ENCODE measurements around the gene C11orf54. TPM values are rescaled to one million over a fixed set of nuclear protein-coding genes. Genes with fewer than 3 reads are reported as not detected.
A peak's percentile ranks its signal among the peaks of the same experiment; 100 is the strongest.

C11orf54 gene
- total RNA-seq, 1 donor from 2014 or later: 50.0 TPM

GRCh38 chr11:93728792-93729128 lies 12.7 kb upstream of the C11orf54 start:
- Mint-ChIP-seq H3K27me3 (no peaks in the 10 kb centered on the region), H3K4me1 (ENCODE audit: low read depth) (peaks cover 3% of the 10 kb centered on the region), H3K9me3 (ENCODE audit: low read depth) (no peaks in the 10 kb centered on the region), H3K36me3 (ENCODE audit: insufficient read depth) (peaks cover 23% of the 10 kb centered on the region), H3K4me3 (ENCODE audit: low read depth) (no peak overlapping the region), H3K27ac (no peak overlapping the region)
- DNase-seq (ENCODE audit: low spot score, unreplicated experiment): no peak
- TF ChIP-seq CTCF (IDR thresholded peaks at IDR 0.05; ENCODE audit: unreplicated experiment): no peak

DNA sequence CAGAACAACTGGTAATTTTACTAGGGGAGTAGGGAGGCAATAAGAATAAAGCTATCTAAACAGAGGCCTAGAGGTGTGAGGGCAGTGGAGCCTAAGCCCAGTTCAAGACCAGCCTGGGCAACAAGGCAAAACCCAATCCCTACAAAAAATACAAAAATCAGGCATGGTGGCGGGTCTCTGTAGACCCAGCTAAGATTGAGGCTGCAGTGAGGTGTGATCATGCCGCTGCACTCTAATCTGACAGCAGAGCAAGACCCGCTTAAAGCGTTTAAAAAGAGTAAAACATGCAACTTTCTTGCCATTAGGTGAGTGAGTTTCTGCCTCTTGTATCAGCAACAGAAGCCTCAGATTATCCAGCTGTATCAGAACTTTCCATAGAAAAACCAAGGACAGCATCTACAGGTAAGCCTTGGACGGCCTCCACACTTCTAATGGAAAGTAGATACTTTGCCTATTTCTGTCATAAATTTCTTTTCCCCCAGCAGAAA lies 12.3 kb upstream of the C11orf54 start:
- H3K4me3 Mint-ChIP-seq (ENCODE audit: low read depth): no peak overlapping the region
- no peak overlapping the region for H3K27ac Mint-ChIP-seq
- peaks cover 23% of the 10 kb centered on the region for H3K36me3 Mint-ChIP-seq (ENCODE audit: insufficient read depth)
- no peak for TF ChIP-seq CTCF (IDR thresholded peaks at IDR 0.05; ENCODE audit: unreplicated experiment)
- peaks cover 3% of the 10 kb centered on the region for H3K4me1 Mint-ChIP-seq (ENCODE audit: low read depth)
- no peaks in the 10 kb centered on the region for H3K9me3 Mint-ChIP-seq (ENCODE audit: low read depth)
- H3K27me3 Mint-ChIP-seq: no peaks in the 10 kb centered on the region
- no peak for DNase-seq (ENCODE audit: low spot score, unreplicated experiment)

DNA sequence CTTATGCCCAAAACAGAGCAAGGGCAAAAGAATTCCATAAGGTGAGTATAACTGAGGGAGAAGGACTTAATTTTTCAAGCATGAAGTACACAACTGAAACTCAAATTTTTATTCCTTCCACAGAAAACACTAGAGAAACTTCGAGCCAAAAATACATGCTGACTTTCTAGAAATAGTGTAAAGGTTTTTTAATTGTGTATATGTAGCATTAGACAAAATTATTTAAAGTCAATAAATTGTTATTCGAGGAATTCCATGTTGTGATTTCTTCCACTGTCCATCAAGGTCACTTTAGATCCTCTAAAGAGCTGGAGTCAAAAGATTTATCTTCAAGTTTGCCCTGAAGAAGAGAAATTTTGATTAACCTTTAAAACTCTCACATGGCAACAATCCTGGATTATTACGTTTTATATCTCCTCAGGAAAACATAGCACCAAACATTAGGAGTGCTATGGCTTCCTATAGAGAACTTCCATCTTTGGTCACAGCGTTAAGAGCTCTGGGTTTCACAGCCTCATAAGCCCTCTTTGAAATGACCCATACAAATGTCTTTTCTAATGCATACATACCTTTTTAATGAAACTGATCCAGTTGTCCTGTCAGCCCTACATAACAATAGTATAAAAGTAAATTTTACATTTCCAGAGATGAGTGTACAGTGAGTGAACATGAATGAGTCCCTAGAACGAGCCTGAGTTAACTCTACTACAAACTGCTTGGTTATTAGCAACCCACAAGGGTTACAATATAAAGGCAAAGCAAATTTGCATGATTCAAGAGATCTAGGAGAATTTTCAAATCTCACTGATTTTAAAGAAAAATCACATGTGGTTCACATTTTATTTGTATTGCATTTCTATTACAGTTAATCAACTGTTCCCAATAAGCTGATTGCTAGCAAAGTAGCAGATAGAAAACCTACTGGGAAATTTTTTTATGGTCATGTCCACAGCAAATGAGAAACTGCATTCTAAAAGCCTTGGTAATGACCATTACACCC lies 11.1 kb upstream of the C11orf54 start:
- DNase-seq (ENCODE audit: low spot score, unreplicated experiment): no peak
- no peak overlapping the region for H3K27ac Mint-ChIP-seq
- no peaks in the 10 kb centered on the region for H3K9me3 Mint-ChIP-seq (ENCODE audit: low read depth)
- peaks cover 3% of the 10 kb centered on the region for H3K4me1 Mint-ChIP-seq (ENCODE audit: low read depth)
- no peak for TF ChIP-seq CTCF (IDR thresholded peaks at IDR 0.05; ENCODE audit: unreplicated experiment)
- peaks cover 30% of the 10 kb centered on the region for H3K36me3 Mint-ChIP-seq (ENCODE audit: insufficient read depth)
- no peaks in the 10 kb centered on the region for H3K27me3 Mint-ChIP-seq
- no peak overlapping the region for H3K4me3 Mint-ChIP-seq (ENCODE audit: low read depth)

GRCh38 chr11:93732237-93732892 lies 9.1 kb upstream of the C11orf54 start:
- Mint-ChIP-seq H3K27me3 (no peaks in the 10 kb centered on the region), H3K36me3 (ENCODE audit: insufficient read depth) (peaks cover 37% of the 10 kb centered on the region), H3K4me1 (ENCODE audit: low read depth) (peaks cover 4% of the 10 kb centered on the region), H3K27ac (no peak overlapping the region), H3K9me3 (ENCODE audit: low read depth) (no peaks in the 10 kb centered on the region), H3K4me3 (ENCODE audit: low read depth) (no peak overlapping the region)
- no peak for TF ChIP-seq CTCF (IDR thresholded peaks at IDR 0.05; ENCODE audit: unreplicated experiment)
- DNase-seq (ENCODE audit: low spot score, unreplicated experiment): no peak

- H3K4me1 Mint-ChIP-seq (ENCODE audit: low read depth): peaks cover 13% of the 10 kb centered on the region
- peak overlapping the region; percentile 10 for H3K27ac Mint-ChIP-seq
- H3K9me3 Mint-ChIP-seq (ENCODE audit: low read depth): no peaks in the 10 kb centered on the region
- no peaks in the 10 kb centered on the region for H3K27me3 Mint-ChIP-seq
- no peak for TF ChIP-seq CTCF (IDR thresholded peaks at IDR 0.05; ENCODE audit: unreplicated experiment)
- peaks cover 39% of the 10 kb centered on the region for H3K36me3 Mint-ChIP-seq (ENCODE audit: insufficient read depth)
- DNase-seq (ENCODE audit: low spot score, unreplicated experiment): no peak
- no peak overlapping the region for H3K4me3 Mint-ChIP-seq (ENCODE audit: low read depth)
Observed at GRCh38 chr11:93733474-93733873, 8.0 kb upstream of the C11orf54 start.
